Skin epidermis (tissue), 12 donors: ENCODE measurements around the gene FBXO24.

Experiments used
- H3K27ac ChIP-seq, 21 experiments: fragments of 200-600 bp; sonication (generic) in 11 of 21; one replicate each; pipeline ENCODE4 v1.5.0; 2020; ENCODE audit warnings: mild to moderate bottlenecking in 3 of 21, inconsistent platforms in 2 of 21, moderate library complexity in 2 of 21
- H3K4me3 ChIP-seq, 7 experiments: fragments of 200-600 bp; sonication (generic) in 2 of 7; one replicate each; pipeline ENCODE4 v1.5.0; 2020; ENCODE audit warnings: inconsistent platforms in 2 of 7, mild to moderate bottlenecking in 2 of 7, moderate library complexity in 1 of 7

The FBXO24 gene

DNA sequence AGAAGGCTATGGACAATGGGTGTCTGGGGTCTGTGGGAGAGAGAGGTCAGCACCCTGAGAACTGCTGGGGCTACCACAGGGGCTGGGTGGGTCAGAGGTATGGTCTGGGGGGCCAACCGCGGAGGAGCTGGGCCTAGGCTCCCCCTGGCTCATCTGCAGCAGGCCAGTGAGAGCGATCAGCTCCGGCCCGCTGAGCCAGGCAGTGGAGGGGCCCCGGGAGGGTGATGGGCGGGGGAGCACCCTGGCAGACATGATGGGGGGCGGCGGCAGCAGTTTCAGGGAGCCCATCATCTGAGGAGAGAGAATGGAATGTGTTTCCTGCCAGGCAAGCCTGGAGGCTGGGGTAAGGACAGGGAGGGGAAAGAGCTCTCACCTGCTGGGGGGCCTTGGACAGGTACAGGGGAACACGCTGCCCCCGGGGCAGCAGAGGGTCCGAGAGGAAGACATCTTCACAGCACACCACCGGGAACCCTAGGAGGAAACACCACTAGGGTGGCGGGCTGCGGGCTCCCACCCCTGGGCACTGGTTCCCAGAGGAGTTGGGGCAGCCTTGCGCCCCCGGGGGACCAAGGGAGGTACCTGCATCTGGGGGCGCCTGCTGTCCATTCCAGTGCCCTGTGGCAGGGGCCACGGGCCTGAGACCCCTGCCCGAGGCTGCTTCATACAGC lies 13.7 kb upstream of the FBXO24 start:
- Histone ChIP-seq H3K27ac (no peak overlapping the region), H3K4me3 (no peak overlapping the region)

DNA sequence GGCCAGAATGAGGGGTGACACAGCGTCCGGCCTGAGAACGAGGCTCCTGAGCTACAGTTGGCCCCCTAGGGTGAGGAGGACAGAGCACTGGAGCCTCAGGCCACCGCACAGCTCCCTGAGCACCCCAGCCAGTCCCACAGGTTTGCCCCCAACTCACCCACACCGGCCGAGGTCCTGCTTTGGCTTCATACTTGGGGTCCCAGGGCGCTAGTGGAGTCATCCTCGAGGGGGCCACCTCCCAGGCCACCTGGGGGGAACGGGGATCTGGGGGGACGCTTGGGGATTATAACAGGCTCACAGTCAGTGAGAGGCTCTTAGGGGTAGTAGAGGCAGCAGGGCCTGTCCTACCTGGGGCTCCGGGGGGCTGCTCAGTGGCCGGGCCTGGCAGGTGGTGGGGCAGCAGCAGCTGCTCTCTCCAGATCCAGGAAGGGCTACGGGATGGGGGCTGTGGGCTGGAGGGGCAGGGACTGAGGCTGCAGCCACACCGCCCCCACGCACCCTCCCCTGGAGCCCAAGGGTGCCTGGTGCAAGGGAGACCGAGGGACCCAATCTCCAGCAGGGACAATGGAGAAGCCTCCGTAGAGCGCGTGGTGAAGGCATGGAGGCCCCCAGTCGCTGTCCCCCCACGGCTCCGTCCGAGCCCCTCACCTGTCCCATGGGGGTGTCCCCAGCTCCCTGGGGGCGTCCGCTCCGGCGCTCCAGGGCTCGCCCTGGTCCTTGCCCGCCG lies 13.0 kb upstream of the FBXO24 start:
- Histone ChIP-seq H3K27ac (no peak overlapping the region), H3K4me3 (no peak overlapping the region)

DNA sequence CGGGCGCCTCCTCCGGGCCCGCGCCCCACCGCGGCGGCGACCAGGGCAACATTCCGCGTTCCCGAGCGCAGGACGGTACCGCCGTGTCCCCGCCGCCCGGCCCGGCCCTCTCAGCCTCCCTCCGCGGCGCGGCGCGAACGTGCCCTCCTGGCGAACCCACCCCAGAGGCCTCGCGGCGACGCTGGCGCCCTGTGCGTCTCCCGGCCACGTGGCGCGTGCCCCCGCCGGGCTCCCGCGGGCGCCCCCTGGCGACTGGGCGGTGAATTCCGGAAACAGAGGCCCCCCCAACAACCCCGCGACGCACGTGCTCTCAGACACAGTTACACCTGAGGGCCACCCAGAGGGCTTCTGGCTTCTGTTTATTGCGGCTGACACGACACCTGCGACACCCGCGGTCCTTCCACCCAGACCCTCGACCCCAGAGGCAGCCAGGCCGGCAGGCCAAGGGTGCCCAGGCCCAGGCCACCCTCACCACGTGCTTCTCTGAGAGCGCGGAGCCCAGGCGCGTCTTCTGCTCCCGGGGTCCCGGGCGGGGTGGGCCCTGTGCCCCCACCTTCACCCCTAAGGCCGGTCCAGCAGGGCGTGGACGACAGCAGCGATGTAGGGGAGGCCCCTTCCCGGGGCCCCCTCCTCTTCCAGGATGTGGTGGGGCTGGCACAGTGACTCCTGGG lies 12.3 kb upstream of the FBXO24 start, which contains the start of gene SAP25:
SAP25 (minus strand) TSS at position 210 of the 671 bp plus-strand sequence; CDS start at position 52, 158 bp downstream.
- no peak within 1 kb of the TSS for H3K27ac ChIP-seq

DNA sequence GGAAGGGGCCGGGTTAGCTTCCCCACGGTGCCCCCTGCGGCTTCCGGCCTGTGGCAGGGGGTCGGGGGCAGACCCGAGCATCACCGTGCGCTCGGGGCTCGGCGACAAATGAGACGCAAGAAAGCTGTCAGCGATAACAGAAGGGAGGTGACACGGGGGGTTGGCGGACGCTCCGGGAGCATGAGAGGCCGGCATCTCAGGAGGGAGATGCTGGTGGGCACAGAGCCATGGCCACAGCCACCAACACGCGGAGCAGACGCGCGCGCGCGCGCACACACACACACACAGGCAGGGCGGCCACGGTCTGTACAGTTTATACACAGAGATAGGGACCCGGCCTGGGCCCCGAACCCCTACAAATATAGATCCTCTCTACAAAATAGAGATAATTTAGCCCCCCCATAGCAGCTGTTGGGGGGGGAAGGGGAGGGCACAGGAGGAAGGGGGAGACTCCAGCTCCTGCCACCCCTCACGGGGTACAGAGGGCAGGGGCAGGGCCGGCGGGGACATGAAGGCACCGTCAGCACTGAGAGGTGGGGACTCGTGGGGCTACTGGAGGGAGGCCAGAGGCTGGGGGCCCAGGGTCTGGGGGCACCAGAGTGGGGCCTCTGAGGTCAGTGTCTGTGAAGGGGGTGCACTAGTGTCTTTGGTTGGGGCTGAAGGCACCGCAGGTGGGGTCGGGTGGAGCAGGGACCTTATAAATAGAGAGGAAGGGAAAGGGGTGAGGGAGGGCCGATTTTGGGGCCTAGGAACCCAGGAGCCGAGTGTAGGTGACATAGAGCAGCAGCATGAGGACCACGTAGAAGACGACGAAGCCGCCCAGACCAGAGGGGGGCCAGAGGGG lies 11.5 kb upstream of the FBXO24 start:
- Histone ChIP-seq H3K27ac (no peak overlapping the region), H3K4me3 (no peak overlapping the region)

More for the DNA sequence above, 12.3 kb upstream of the FBXO24 start, which contains the start of gene SAP25:
- no peak within 1 kb of the TSS for H3K4me3 ChIP-seq

DNA sequence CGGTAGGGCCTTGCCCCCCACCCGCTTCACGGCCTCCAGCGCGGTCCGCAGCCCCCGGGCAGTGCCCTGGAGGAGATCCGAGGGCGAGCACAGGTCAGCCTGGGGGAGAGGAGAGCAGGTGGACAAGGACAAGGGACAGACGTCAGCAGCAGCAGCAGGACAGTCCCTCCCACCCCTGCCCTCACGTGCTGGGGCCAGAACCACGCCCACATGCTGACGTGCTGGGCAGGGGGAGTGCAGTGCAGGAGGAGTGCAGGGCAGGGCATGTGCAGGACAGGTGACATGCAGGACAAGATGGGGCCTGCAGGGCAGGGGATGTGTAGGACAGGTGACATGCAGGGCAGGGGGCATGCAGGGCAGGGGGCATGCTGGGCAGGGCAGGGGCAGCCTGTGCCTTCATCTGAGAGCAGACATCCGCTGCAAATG lies 10.9 kb upstream of the FBXO24 start:
- Histone ChIP-seq H3K27ac (no peak overlapping the region), H3K4me3 (no peak overlapping the region)

DNA sequence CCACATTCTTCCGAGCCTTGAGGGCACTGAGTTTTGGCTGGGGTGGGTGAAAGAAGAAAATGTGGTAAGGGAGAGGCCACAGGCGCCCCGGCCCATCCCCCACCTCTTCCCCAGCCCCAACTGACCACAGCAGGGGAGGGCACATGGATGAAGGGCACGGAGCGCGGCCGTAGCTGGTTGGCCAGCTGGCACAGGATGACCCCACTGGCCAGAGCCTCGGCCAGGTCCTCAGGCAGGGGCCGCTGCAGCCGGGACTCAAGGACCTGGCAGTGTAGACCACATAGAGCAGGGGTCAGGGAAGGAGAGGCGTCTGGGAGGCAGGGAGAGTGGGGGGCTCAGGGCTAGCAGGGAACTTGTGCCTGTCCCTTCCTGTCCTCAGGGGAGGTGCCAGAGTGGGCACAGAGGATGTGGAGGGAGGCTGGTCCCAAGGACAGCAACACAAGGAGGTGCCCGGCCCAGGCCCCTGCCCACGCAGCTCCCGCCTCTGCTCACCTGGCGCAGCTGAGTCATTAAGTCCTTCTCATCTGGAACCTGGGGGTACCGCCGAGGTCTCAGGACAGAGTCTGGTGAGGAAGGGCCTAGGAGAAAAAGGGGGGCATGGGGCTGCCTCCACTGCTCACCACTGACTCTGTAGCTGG lies 10.3 kb upstream of the FBXO24 start:
- Histone ChIP-seq H3K4me3 (no peak overlapping the region), H3K27ac (no peak overlapping the region)

DNA sequence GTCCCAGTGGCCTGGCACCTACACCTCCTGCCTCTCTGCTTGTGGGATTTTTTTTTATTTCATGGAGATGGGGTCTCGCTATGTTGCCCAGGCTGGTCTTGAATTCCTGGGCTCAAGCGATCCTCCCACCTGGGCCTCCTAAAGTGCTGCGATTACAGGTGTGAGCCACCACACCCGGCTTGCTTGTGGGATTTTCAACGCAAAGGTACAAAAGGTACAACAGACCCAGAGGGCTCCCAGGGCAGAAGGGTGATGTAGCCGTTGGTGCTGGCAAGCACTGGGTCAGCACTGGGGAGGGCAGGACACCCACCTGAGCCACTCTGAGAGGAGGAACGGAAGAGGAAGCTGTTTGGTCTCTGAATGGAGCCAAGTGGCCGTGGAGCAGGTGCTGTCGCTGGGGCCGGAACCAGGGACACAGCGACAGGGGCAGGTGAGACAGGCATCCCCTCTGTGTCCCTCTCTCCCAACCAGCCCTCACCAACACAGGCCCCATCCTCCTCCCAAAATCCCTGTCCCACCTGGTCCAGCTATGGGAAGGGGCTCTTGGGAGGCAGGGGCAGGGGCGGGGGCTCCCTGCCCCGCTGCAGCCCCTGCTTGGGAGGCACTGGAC lies 9.6 kb upstream of the FBXO24 start:
- Histone ChIP-seq H3K27ac (no peak overlapping the region), H3K4me3 (no peak overlapping the region)

DNA sequence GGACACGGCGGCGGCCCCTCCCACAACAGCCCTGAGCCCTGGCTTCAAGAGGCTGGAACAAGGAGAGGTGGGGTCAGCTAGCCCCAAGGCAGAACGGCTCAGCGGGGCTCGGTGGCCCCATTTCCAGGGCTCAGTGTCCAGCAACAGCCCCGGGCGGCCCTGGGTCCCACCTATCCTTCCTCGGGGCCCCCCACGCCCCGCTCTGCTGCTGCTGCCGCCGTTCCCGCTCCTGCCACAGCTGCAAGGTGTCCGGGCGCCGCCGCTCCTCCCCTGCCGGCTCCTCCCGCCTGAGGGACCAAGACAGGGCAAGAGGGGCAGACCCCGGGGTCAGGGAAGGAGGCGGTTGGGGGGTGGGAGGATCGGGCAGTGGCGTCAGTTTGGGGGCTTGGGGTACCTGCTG lies 9.0 kb upstream of the FBXO24 start:
- H3K27ac ChIP-seq, result no peak overlapping the region
- no peak overlapping the region for H3K4me3 ChIP-seq

DNA sequence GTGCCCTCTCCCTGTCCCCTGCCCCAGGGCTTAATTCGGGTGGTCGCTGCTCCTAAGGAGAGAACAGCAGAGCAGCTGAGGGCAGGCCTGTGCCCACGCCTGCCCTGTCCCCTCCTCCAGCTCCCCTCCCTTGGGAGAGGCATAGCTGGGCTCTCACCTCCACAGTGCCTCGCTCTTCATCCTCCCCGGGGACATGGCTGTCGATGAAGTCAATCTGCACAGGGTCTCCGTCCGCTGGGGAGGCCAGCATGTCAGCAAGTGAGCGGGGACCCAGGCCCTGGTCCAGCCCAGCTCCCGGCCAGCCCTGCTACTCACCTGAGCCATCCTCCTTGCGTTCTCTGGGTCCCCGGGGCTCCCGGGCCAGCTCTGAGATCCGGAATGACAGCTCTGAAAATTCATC lies 8.6 kb upstream of the FBXO24 start:
- no peak overlapping the region for H3K4me3 ChIP-seq

DNA sequence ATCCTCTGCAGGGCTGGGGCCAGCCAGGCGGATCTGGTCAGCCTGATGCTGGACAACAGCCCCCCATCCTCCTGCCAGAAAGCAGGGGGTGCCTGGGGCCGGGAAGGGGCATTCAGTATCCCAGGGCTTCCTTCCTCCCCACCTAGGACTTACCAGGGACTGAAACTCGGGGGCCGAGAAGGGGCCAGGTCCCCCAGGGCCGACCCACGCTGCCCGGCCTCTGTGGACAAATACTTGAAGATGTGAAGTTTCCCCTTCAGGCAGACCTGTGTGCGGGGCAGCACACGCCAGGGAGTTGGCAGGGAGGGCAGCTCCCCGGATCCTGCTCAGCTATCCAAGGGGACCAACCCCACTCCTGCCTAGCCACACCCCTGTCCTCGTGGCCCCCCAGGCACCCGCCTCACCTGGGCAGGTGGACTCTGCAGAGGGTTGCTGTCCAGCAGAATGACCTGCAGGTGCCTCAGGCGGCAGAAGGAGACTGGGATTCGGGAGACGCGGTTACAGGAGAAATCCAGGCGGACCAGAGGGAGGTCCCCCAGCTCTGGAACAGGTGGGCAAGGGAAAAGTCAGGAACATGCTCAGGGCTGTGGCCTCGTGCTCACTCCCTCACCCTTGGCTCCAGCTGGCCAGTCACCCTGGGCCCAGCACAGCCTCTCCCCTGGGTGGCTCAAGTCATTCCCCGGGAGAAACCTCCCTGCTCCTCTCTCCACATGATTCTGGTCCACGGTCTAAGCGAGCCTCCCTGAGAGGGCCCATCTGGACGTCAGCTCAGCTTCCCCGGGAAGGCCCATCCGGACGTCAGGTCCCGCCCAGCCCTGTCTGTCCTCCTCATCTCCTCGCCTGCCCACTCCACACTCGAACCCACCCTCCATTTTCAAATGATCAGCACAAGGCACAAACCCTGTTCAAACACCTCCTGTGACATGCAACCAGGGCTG lies 7.6 kb upstream of the FBXO24 start:
- no peak overlapping the region for H3K4me3 ChIP-seq
- no peak overlapping the region for H3K27ac ChIP-seq

More for the DNA sequence above, 8.6 kb upstream of the FBXO24 start:
- no peak overlapping the region for H3K27ac ChIP-seq

DNA sequence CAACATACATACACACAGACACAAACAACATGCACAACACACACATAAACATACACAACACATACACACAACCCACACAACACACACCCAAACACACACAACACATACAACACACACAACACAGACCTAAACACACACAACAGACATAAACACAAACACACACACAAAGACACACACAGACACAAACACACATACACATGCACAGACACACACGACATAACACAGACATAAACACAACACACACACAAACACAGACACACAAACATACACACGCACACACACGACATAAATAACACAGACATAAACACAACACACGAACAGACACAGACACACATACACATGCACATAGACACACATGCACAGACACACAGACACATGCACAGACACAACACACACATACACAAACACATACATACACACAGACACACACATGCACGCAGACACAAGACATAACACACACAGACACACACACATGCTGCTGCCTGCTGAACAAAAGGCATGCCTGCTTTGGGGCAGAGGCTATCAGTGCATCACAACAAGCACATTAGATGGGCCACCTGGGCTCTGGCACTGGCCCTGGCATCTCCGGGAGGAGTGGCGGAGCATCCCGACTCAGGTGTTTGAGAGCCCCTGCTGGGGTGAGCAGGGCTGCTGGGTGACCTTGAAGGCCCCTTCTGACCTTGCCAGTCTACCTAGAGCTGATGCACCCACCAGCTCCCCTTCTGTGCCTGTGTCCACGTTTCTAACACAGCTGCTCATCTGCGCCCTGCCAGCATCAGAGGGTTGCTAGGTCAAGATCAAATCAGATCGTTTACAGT lies 5.5 kb upstream of the FBXO24 start:
- Histone ChIP-seq H3K4me3 (no peak overlapping the region), H3K27ac (no peak overlapping the region)

DNA sequence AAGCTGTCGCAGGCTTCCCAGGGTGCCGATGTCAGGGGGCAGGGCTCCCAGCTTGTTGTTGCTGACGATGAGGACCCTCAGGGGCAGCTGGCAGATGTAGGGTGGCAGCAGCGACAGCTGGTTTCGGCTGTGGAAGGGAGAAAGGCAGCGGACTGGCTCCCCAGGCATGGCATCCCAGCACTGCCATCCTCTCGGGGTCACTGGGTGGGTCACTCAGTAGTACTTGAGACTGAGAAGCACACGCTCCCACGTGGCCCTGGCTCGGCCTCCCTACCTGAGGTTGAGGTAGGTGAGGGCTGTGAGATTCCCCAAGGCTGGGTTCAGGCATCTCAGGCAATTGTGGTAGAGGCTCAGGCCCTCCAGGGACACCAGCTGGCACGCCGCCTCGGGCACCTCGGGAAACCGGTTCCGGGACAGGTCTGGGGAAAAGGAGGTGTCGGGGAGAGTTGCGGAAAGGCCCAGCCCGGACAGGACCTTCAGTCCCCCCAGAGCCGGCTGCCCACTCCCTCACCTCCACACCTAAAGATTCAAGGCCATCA lies 4.0 kb upstream of the FBXO24 start:
- peak overlapping the region in 12 of 21 experiments; percentile 3 to 98 (median 95) for H3K27ac ChIP-seq
- no peak overlapping the region for H3K4me3 ChIP-seq

DNA sequence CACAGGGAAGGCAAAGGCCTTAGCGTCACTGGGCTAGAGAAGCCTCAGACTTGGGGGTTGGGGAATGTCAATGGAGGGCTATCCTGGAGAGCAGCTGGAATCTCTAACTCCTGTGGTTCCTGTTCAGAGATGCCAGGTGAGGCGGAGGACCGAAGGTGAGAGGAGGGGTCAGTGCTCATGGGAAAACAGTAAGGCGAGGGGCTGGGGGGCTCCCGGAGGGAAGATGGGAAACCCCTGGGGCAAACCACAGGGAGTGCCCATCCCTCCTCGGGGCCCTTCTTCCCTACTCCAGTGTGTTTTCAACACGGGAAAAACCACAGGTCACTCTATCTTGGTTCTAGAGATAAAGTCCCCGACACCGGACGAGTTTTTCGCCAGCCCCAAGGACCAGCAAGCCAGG lies 3.5 kb upstream of the FBXO24 start:
- peak overlapping the region in 20 of 21 experiments; percentile 3 to 99 (median 95) for H3K27ac ChIP-seq
- H3K4me3 ChIP-seq, result no peak overlapping the region

DNA sequence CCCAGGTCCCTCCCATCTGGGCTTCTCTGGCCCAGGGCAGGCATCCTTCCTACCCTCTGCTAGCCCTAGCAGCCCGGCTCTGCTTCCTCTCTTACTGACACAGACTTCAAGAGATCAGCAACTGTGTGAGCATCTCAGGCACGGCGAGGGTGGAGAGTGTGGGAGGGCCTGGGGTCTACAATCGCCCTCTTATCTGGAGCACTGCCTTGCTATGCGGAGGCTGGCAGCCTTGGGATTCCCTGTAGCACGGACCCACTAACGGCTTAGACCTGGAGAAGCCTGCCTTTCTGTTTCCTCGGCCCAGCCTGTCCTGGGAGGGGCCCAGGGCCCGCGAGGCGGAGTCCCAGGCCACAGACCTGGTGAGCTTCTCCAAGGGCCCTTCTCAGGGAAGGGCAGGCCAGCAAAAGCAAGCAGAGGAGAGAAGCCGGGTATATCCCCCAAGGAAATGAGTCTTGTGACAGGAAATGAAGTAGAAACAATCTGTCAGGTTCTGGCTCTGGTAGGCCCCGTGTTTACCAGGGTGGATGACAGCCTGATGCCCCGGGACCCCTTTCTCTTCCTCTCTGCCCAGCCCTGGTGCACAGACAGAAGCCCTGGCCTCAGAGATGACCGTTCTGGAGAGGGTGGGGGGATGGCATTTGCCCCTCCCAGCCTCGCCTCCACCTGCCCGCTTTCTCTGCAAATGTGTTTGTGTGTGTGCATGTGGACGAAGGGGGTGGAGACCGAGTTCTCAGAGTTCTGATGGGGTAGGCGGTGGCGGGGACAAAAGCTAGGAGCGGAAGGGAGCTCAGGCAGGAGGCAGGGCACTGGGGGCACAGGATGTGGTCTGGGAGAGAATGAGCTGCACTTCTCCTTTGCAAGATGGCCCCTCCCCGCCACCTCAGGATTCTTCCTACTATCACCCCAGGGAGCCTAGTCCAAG lies 2.7 kb upstream of the FBXO24 start:
- Histone ChIP-seq H3K4me3 (peak overlapping the region in 6 of 7 experiments; percentile 79 to 100 (median 84)), H3K27ac (peak overlapping the region; percentile 31 to 99 (median 95))

DNA sequence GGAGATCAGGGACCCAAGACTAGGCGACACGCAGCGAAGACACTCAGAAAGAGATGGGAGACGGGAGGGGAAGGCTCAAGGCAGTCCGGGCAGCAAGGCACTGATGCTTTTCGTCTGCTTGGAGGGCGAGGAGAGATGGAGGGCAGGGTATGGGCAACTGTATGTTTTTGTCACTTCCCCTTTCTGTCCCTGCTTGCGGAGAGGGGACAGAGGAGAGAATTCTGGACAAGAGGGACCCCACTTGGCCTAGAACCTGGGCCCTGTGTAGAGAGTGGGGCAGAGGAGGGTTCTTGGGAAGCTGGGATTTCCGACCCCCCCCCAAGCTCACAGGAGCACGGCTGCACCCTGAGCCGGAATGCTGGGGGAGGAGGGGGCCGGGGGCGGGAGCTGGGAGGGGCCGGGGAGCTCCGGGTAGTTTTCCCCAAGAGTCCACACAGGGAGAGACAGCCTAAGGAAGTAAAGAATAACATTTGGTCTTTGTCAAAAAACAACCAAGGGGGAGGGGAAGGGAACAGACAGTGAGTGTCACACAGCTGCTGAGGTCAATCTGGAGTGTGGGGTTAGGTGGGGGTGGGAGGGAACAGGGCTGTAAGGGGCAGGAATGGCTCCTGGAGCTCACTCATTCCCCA lies 2.0 kb upstream of the FBXO24 start:
- Histone ChIP-seq H3K27ac (peak overlapping the region; percentile 31 to 99 (median 95)), H3K4me3 (peak overlapping the region; percentile 79 to 100 (median 84))
